AG09319 (cell line): ENCODE measurements around the gene AIP.
"Not testable (repeated sequence)": the region's sequence is repeated elsewhere in the genome, so short reads cannot be mapped to it uniquely, and the experiment has no call there.

Source experiments
- DNase-seq: peaks from one replicate; pipeline ENCODE4 v3.0.0-alpha.2; 2010; ENCODE audit warnings: low read depth; ENCODE audit errors: extremely low read depth
- TF ChIP-seq, protein P1 (sequence below): IDR thresholded peaks from 2 replicates; pipeline ENCODE4 v1.5.1; 2011; ENCODE audit warnings: low read depth, mild to moderate bottlenecking, inconsistent platforms, low read length, moderate library complexity

Gene AIP

GRCh38 chr11:67482275-67482826 is 475 bp upstream of the AIP start:
- no peak for DNase-seq
- TF ChIP-seq, protein P1, sequence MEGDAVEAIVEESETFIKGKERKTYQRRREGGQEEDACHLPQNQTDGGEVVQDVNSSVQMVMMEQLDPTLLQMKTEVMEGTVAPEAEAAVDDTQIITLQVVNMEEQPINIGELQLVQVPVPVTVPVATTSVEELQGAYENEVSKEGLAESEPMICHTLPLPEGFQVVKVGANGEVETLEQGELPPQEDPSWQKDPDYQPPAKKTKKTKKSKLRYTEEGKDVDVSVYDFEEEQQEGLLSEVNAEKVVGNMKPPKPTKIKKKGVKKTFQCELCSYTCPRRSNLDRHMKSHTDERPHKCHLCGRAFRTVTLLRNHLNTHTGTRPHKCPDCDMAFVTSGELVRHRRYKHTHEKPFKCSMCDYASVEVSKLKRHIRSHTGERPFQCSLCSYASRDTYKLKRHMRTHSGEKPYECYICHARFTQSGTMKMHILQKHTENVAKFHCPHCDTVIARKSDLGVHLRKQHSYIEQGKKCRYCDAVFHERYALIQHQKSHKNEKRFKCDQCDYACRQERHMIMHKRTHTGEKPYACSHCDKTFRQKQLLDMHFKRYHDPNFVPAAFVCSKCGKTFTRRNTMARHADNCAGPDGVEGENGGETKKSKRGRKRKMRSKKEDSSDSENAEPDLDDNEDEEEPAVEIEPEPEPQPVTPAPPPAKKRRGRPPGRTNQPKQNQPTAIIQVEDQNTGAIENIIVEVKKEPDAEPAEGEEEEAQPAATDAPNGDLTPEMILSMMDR, result no peak

GRCh38 chr11:67483831-67484665 is 1.2 kb downstream of the AIP start:
- TF ChIP-seq, protein P1, result no peak
- DNase-seq, result no peak

DNA sequence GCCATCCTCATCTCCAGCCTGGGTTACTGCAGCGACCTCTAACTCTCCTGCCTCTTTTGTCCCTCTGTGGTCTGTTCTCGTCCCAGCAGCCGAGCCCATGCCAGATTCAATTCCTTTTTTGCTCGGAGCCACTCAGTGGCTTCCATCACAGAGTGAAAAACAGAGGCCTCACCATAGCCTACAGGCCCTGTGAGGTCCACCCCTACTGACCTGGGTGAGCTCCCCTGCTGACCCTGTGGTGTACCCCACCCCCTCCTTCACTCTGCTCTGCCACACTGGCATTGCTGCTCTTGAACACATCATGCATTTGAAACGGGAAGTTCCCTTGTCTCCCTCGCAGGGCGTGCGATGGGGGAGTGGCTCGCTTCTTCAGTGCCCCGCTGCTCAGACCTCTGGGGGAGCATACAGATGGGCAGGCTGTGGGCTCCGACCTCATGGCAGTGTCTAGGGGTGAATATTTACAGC is 2.1 kb downstream of the AIP start:
- TF ChIP-seq, protein P1, result no peak
- no peak for DNase-seq

DNA sequence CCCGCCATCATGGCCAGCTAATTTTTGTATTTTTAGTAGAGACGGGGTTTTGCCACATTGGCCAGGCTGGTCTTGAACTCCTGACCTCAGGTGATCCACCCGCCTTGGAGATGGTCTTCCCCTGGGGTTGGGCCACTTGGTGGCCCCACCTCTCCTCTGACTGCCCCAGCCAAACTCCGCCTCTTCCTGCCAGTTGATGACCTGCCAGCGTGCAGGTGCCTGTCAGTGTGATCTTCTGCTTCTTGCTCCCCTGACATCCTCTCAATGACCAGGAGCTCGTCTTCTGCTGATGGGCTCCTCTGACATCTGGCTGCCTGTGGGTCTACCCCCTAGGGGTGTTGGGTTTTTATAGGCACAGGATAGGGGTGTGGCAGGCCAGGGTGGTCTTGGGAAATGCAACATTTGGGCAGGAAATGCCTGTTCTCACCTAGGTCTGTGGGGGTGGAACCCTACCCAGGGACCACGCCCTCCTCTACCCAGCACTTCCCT is 3.1 kb downstream of the AIP start:
- not testable (repeated sequence) for DNase-seq

DNA sequence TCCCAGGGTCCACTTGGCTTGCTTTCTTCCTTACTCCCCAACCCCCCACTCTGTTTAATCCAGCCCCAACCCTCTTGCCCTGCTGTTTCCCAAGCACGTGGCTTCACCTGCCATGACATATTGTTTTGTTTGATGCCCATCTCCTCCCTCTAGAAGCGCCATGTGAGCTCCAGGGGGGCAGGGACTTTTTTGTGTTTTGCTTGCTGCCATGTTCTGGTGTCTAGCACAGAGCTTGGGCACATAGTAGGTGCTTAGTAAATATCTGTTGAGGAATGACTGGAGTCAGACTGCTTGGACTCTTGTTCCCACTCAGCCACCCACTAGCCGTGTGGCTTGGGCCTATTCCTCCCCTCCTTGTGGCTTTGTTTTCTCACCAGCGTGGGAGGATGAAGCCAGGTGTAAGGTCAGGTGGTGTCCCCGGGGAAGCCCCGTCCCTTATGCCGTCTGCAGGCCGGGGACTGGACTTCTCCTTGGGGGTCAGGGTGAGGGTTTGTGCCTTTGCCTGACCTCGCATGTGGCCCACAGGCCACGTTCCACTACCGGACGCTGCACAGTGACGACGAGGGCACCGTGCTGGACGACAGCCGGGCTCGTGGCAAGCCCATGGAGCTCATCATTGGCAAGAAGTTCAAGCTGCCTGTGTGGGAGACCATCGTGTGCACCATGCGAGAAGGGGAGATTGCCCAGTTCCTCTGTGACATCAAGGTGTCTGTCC is 3.8 kb downstream of the AIP start:
- DNase-seq, result no peak
- TF ChIP-seq, protein P1, result no peak

GRCh38 chr11:67489203-67489884 is 6.5 kb downstream of the AIP start:
- no peak for DNase-seq
- TF ChIP-seq, protein P1, result no peak

GRCh38 chr11:67489885-67490726 is 7.3 kb downstream of the AIP start:
- TF ChIP-seq, protein P1, result no peak
- no peak for DNase-seq
